DND-41 (cell line): Measurements from ENCODE around the gene MCTP1.

ENCODE experiments used
- ATAC-seq: fragments of 200-7000 bp; cut with Tn5 transposase; 3 replicates; pipeline ENCODE4 v1.9.1; 2021; ENCODE audit warnings: low read depth; ENCODE audit not compliant: insufficient read depth
- DNase-seq: peaks from one replicate; pipeline ENCODE4 v3.0.0-alpha.2; 2020
- H2AFZ ChIP-seq: 2 replicates; pipeline ENCODE4 v1.6.0; 2012; ENCODE audit warnings: low read depth, low read length
- H3K27ac ChIP-seq: 2 replicates; pipeline ENCODE4 v1.5.1; 2012; ENCODE audit warnings: low read length, inconsistent platforms
- H3K27me3 ChIP-seq: fragments of 200-600 bp; sonication (generic); 2 replicates; pipeline ENCODE4 v1.6.0; 2012; ENCODE audit warnings: low read length, mild to moderate bottlenecking, inconsistent platforms; ENCODE audit not compliant: insufficient read depth, poor library complexity
- H3K36me3 ChIP-seq: 2 replicates; pipeline ENCODE4 v1.5.1; 2012; ENCODE audit warnings: low read length, inconsistent platforms; ENCODE audit not compliant: insufficient read depth
- H3K4me1 ChIP-seq: 2 replicates; pipeline ENCODE4 v1.5.1; 2012; ENCODE audit warnings: mild to moderate bottlenecking, low read length; ENCODE audit not compliant: insufficient read depth
- H3K4me2 ChIP-seq: 2 replicates; pipeline ENCODE4 v1.6.0; 2012; ENCODE audit warnings: mild to moderate bottlenecking, moderate library complexity, low read length, inconsistent platforms; ENCODE audit not compliant: insufficient read depth
- H3K4me3 ChIP-seq, 2 experiments: fragments of 200-600 bp in 1 of 2; shearing (Covaris generic) in 1 of 2; 2 replicates each; pipeline ENCODE4 v1.5.1; 2012 to 2016; ENCODE audit warnings: inconsistent platforms in 2 of 2, low read length in 2 of 2, mild to moderate bottlenecking in 2 of 2, low read depth in 1 of 2, moderate library complexity in 1 of 2
- H3K79me2 ChIP-seq: 2 replicates; pipeline ENCODE4 v1.6.0; 2012; ENCODE audit warnings: low read length, inconsistent platforms; ENCODE audit not compliant: insufficient read depth
- H3K9ac ChIP-seq: 2 replicates; pipeline ENCODE4 v1.6.0; 2012; ENCODE audit warnings: low read depth, mild to moderate bottlenecking, inconsistent platforms, low read length, moderate library complexity
- H3K9me3 ChIP-seq: 2 replicates; pipeline ENCODE4 v1.5.1; 2012; ENCODE audit warnings: low read length, moderate library complexity, mild to moderate bottlenecking, inconsistent platforms; ENCODE audit not compliant: insufficient read depth, severe bottlenecking
- H4K20me1 ChIP-seq: 2 replicates; pipeline ENCODE4 v1.6.0; 2012; ENCODE audit warnings: low read length; ENCODE audit not compliant: insufficient read depth
- CTCF ChIP-seq: IDR thresholded peaks from 2 replicates; pipeline ENCODE4 v1.5.1; 2012; ENCODE audit warnings: borderline replicate concordance, low read length, moderate library complexity, mild to moderate bottlenecking; ENCODE audit not compliant: poor library complexity, severe bottlenecking; ENCODE audit errors: extremely low read depth
- EZH2 ChIP-seq: IDR thresholded peaks from 3 replicates; pipeline ENCODE4 v1.6.1; 2012; ENCODE audit warnings: borderline replicate concordance, low read depth, mild to moderate bottlenecking, moderate library complexity, low read length, inconsistent platforms; ENCODE audit not compliant: severe bottlenecking

MCTP1 gene

GRCh38 chr5:94747371-94747770, 537.5 kb downstream of the MCTP1 start:
- no peaks in the 10 kb centered on the region for H3K27me3 ChIP-seq
- H2AFZ ChIP-seq: no peak overlapping the region
- H3K36me3 ChIP-seq: no peaks in the 10 kb centered on the region
- DNase-seq (no peak), ATAC-seq (no peak)
- H3K9ac ChIP-seq: no peak overlapping the region
- H3K4me2 ChIP-seq: no peak overlapping the region
- no peaks in the 10 kb centered on the region for H3K9me3 ChIP-seq
- no peak overlapping the region for H3K4me3 ChIP-seq
- no peak for TF ChIP-seq CTCF
- no peak for TF ChIP-seq EZH2
- no peaks in the 10 kb centered on the region for H4K20me1 ChIP-seq
- no peaks in the 10 kb centered on the region for H3K4me1 ChIP-seq
- H3K27ac ChIP-seq: no peak overlapping the region
- H3K79me2 ChIP-seq: no peaks in the 10 kb centered on the region

GRCh38 chr5:94746731-94747124, 538.2 kb downstream of the MCTP1 start:
- Histone ChIP-seq H3K4me3 (no peak overlapping the region), H3K4me1 (no peaks in the 10 kb centered on the region), H3K79me2 (no peaks in the 10 kb centered on the region), H3K36me3 (no peaks in the 10 kb centered on the region), H3K9me3 (no peaks in the 10 kb centered on the region), H3K9ac (no peak overlapping the region), H2AFZ (no peak overlapping the region), H3K4me2 (no peak overlapping the region), H3K27me3 (no peaks in the 10 kb centered on the region), H4K20me1 (no peaks in the 10 kb centered on the region), H3K27ac (no peak overlapping the region)
- TF ChIP-seq EZH2 (no peak), CTCF (no peak)
- ATAC-seq (no peak), DNase-seq (no peak)

DNA sequence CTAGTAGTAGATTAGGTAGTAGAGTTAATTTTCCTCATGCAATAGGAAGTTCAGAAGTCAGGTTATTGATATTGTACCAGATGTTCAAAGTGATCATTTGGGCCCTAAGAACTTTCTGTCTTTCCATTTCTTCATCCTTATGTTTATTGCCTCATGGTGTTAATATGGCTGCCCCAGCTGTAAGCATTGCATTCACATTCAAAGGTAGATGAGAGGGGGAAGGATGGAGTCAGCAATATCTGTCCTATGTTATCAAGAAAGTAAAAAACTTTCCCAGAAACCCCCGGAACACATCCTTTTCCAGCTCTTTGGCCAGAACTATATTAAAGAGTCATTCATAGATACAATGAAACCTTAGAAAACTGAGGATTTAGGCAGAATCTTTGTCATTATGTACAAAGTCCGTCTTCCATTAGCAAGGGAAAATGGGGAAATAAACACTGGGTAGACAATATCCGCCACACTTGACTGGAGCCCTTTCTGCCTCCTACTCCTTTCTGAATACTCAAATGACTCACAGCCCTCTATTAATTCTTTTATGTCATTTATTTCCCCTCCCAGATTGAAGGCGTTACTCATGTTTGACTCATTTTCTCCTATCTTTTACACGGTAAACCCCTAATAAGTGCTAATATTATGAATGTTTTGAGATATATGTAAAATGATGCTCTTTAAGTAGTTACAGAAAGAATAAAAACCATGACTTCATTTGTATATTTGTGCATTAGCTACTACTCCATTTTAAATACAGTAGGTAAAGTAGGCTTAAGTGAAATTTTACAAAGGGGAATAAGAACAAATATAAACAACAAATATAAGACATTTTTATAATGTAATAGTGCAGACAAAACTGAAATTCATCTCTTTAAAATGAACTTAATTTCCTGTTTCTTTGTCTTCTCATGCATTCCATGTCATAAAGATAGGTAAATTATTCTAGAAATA, 538.8 kb downstream of the MCTP1 start:
- Histone ChIP-seq H3K36me3 (no peaks in the 10 kb centered on the region), H3K4me1 (no peaks in the 10 kb centered on the region), H3K27me3 (no peaks in the 10 kb centered on the region), H2AFZ (no peak overlapping the region), H3K79me2 (no peaks in the 10 kb centered on the region), H3K27ac (no peak overlapping the region), H3K4me3 (no peak overlapping the region), H3K9me3 (no peaks in the 10 kb centered on the region), H4K20me1 (no peaks in the 10 kb centered on the region), H3K4me2 (no peak overlapping the region), H3K9ac (no peak overlapping the region)
- DNase-seq: no peak
- ATAC-seq: no peak
- no peak for TF ChIP-seq EZH2
- no peak for TF ChIP-seq CTCF

DNA sequence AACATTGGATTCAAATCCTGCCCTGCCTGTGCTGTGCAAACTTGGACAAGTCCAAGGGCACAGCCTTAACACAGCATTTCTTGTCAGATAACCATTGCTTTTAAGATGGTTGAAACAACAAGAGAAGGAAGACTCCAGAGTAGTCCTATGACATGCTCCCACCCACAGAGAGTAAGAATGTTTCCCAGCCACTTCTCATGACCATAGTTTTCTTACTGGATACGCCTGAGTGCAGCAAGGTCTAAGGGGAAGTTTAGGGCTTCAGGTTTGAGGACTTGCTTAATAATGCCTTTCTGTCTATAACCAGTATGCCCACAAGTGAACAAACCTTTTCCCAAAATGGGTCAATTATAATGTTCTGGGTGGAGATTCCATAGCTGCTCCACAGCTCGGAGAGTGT, 540.0 kb downstream of the MCTP1 start:
- DNase-seq (no peak), ATAC-seq (no peak)
- Histone ChIP-seq H3K79me2 (no peaks in the 10 kb centered on the region), H3K9me3 (no peaks in the 10 kb centered on the region), H3K4me1 (no peaks in the 10 kb centered on the region), H3K27ac (no peak overlapping the region), H3K36me3 (no peaks in the 10 kb centered on the region), H3K4me2 (no peak overlapping the region), H3K4me3 (no peak overlapping the region), H4K20me1 (no peaks in the 10 kb centered on the region), H3K27me3 (no peaks in the 10 kb centered on the region), H2AFZ (no peak overlapping the region), H3K9ac (no peak overlapping the region)
- no peak for TF ChIP-seq EZH2
- TF ChIP-seq CTCF: no peak
